HL-60 (cell line): ENCODE results near the gene CD226.

Experiments
- CTCF ChIP-seq: IDR thresholded peaks from one replicate; pipeline ENCODE4 v1.5.1; 2011; ENCODE audit warnings: low read length, control low read depth, inconsistent platforms; ENCODE audit not compliant: insufficient read depth
- POLR2AphosphoS5 ChIP-seq: IDR thresholded peaks from 2 replicates; pipeline ENCODE4 v1.6.1; 2012; ENCODE audit warnings: low read depth
- REST ChIP-seq: IDR thresholded peaks from 2 replicates; pipeline ENCODE4 v1.6.1; 2012; ENCODE audit warnings: low read depth; ENCODE audit not compliant: insufficient replicate concordance
- SPI1 ChIP-seq: IDR thresholded peaks from 2 replicates; pipeline ENCODE4 v1.6.1; 2012; ENCODE audit warnings: low read depth, mild to moderate bottlenecking, borderline replicate concordance

GRCh38 chr18:69985239-69985638, 37.6 kb upstream of the CD226 start:
- no peak for TF ChIP-seq CTCF
- TF ChIP-seq REST = no peak
- TF ChIP-seq SPI1 = no peak
- TF ChIP-seq POLR2AphosphoS5 = no peak
